ENCODE data around the gene MINK1. TPM values are rescaled to one million over a fixed set of nuclear protein-coding genes. Genes with fewer than 3 reads are reported as not detected.

Gene MINK1
- total and polyA plus RNA-seq, 2 of the 13 experiments (the other 11 are each of a cell fraction or from before 2014, with no cell fraction given): 17.2 to 63.9 TPM

GRCh38 chr17:4833178-4833940 is at the start of gene MINK1 (continued):
- TF ChIP-seq CBFB (CRISPR knock-in tag; IDR thresholded peaks at IDR 0.05) (0 out of 2 replicates have a peak, but pooled peaks have one; percentile 49), ZFX (CRISPR knock-in tag; IDR thresholded peaks at IDR 0.05; ENCODE audit: low read depth) (peak; percentile 69), ZNF784 (CRISPR knock-in tag; IDR thresholded peaks at IDR 0.05; ENCODE audit: borderline replicate concordance) (peak; percentile 52; the same call in 1 of the 2 replicates), SRSF1 (optimal IDR thresholded peaks at IDR 0.05; ENCODE audit: low read depth, low read length) (peak; percentile 20), PRPF4 (IDR thresholded peaks at IDR 0.05; ENCODE audit: low read depth, low read length, poor library complexity, severe bottlenecking) (no peak), GATAD1 (CRISPR knock-in tag; IDR thresholded peaks at IDR 0.05) (peak; percentile 3; the same call in 1 of the 2 replicates), E2F5 (CRISPR knock-in tag; conservative IDR thresholded peaks at IDR 0.05) (no peak), ZNF879 (CRISPR knock-in tag; IDR thresholded peaks at IDR 0.05) (no peak), SNAPC5 (CRISPR knock-in tag; IDR thresholded peaks at IDR 0.05; ENCODE audit: borderline replicate concordance) (no peak), ZSCAN25 (CRISPR knock-in tag; IDR thresholded peaks at IDR 0.05) (0 out of 2 replicates have a peak, but pooled peaks have one; percentile 29), SP4 (CRISPR knock-in tag; IDR thresholded peaks at IDR 0.05) (no peak), ZNF512B (CRISPR knock-in tag; IDR thresholded peaks at IDR 0.05; ENCODE audit: borderline replicate concordance) (no peak), PITX1 (CRISPR knock-in tag; IDR thresholded peaks at IDR 0.05) (no peak), HCFC1 (IDR thresholded peaks at IDR 0.05; ENCODE audit: low read depth, low read length) (0 out of 2 replicates have a peak, but pooled peaks have one; percentile 12), MYC (CRISPR knock-in tag; IDR thresholded peaks at IDR 0.05; ENCODE audit: borderline replicate concordance) (0 out of 2 replicates have a peak, but pooled peaks have one; percentile 32), XRCC5 (optimal IDR thresholded peaks at IDR 0.05; ENCODE audit: low read length) (no peak), ZNF614 (CRISPR knock-in tag; IDR thresholded peaks at IDR 0.05; ENCODE audit: borderline replicate concordance) (no peak; the same call in 1 of the 2 replicates), AGO2 (optimal IDR thresholded peaks at IDR 0.05; ENCODE audit: low read depth, low read length) (peak; percentile 82), ZBTB14 (CRISPR knock-in tag; IDR thresholded peaks at IDR 0.05) (peak; percentile 88), RELA (CRISPR knock-in tag; IDR thresholded peaks at IDR 0.05) (no peak), SP1 (IDR thresholded peaks at IDR 0.05) (no peak), SP1 (CRISPR knock-in tag; IDR thresholded peaks at IDR 0.05) (no peak), BHLHE40 (IDR thresholded peaks at IDR 0.05; ENCODE audit: low read length) (peak; percentile 35; the same call in 1 of the 2 replicates), ZNF33B (CRISPR knock-in tag; IDR thresholded peaks at IDR 0.05) (0 out of 2 replicates have a peak, but pooled peaks have one; percentile 23), RXRB (CRISPR knock-in tag; IDR thresholded peaks at IDR 0.05; ENCODE audit: borderline replicate concordance) (peak; percentile 35; the same call in 1 of the 2 replicates)
